GM12878 (cell line): ENCODE measurements around the gene PCSK5. TPM values are rescaled to one million over a fixed set of nuclear protein-coding genes. Genes with fewer than 3 reads are reported as not detected.

Experiments
- ATAC-seq: fragments of 200-7000 bp; cut with Tn5 transposase; 3 replicates; pipeline ENCODE4 v1.9.1; 2020; ENCODE audit warnings: mild to moderate bottlenecking, moderate library complexity
- BruUV-seq: library from RNA; stranded (reverse); fragments of 400-500 nt; replicated peaks from 2 replicates; lab custom pipeline; 2021; lab: Mats Ljungman, UMichigan
- CTCF ChIA-PET: fragments of 300-600 bp; sonication (Branson Sonifier 250); formaldehyde crosslinking; extraction: SDS; loops from one replicate; lab custom pipeline; 2021; ENCODE audit warnings: inconsistent platforms; lab: Yijun Ruan, JAX
- POLR2A ChIA-PET: fragments of 350-600 bp; formaldehyde crosslinking; extraction: SDS; loops from one replicate; lab custom pipeline; 2021; ENCODE audit warnings: inconsistent platforms; lab: Charles Lee
- RAD21 ChIA-PET: fragments of 300-600 bp; sonication (Branson Sonifier 250); formaldehyde crosslinking; loops from one replicate; lab custom pipeline; 2023; ENCODE audit warnings: antibody characterized with exemption; ENCODE audit not compliant: unreplicated experiment; lab: Charles Lee
- SMC1A ChIA-PET: fragments of 300-600 bp; sonication (Branson Sonifier 250); formaldehyde crosslinking; loops from one replicate; lab custom pipeline; 2023; ENCODE audit not compliant: unreplicated experiment, uncharacterized antibody; lab: Charles Lee
- DNase-seq: peaks from one replicate; pipeline ENCODE4 v3.0.0-alpha.2; 2011; ENCODE audit warnings: low read depth, low spot score
- FAIRE-seq: peaks from 3 replicates; lab custom pipeline; 2011; peaks lifted over from hg19 to GRCh38; lab: Jason Lieb, UNC
- H2AFZ ChIP-seq: 2 replicates; pipeline ENCODE4 v1.6.0; 2011; ENCODE audit warnings: low read depth, low read length, control low read depth; ENCODE audit not compliant: control insufficient read depth
- H3K27ac ChIP-seq: 2 replicates; pipeline ENCODE4 v1.5.1; 2011; ENCODE audit warnings: control low read depth; ENCODE audit not compliant: control insufficient read depth, insufficient read depth
- H3K27me3 ChIP-seq, 2 experiments: replicated peaks in 1 of 2; 2 replicates each; pipeline versions ENCODE4 v1.6.0 to v1.6.1; 2011; ENCODE audit warnings: low read length in 1 of 2; ENCODE audit not compliant: control insufficient read depth in 2 of 2, insufficient read depth in 2 of 2
- H3K36me3 ChIP-seq, 2 experiments: 2 replicates each; pipeline ENCODE4 v1.5.1; 2011; ENCODE audit warnings: low read length in 1 of 2; ENCODE audit not compliant: control insufficient read depth in 2 of 2, insufficient read depth in 2 of 2
- H3K4me1 ChIP-seq: 2 replicates; pipeline ENCODE4 v1.6.1; 2011; ENCODE audit warnings: mild to moderate bottlenecking, low read length, moderate library complexity, mixed read lengths; ENCODE audit not compliant: control insufficient read depth, insufficient read depth
- H3K4me2 ChIP-seq: 2 replicates; pipeline ENCODE4 v1.6.0; 2011; ENCODE audit warnings: control low read depth; ENCODE audit not compliant: control insufficient read depth, insufficient read depth
- H3K4me3 ChIP-seq: fragments of 200-600 bp; sonication (generic); 2 replicates; pipeline ENCODE4 v1.5.1; 2016
- H3K79me2 ChIP-seq: 2 replicates; pipeline ENCODE4 v1.6.0; 2011; ENCODE audit warnings: low read length; ENCODE audit not compliant: control insufficient read depth, insufficient read depth
- H3K9ac ChIP-seq: 2 replicates; pipeline ENCODE4 v1.8.0; 2011; ENCODE audit warnings: low read length, control low read depth, mixed read lengths; ENCODE audit not compliant: control insufficient read depth, insufficient read depth
- H3K9me3 ChIP-seq: replicated peaks from 3 replicates; pipeline ENCODE4 v1.5.1; 2011; ENCODE audit warnings: mild to moderate bottlenecking, low read length; ENCODE audit not compliant: control insufficient read depth, insufficient read depth
- H4K20me1 ChIP-seq: 2 replicates; pipeline ENCODE4 v1.6.0; 2011; ENCODE audit not compliant: control insufficient read depth, insufficient read depth
- BHLHE40 ChIP-seq, 2 experiments: fragments of 450-650 bp in 1 of 2; IDR thresholded peaks; 2 replicates each; pipeline ENCODE4 v1.6.1; 2011 to 2017; ENCODE audit warnings: low read depth in 2 of 2, borderline replicate concordance in 1 of 2, improper control_type of control experiment in 1 of 2, low read length in 1 of 2, mild to moderate bottlenecking in 1 of 2
- FOXM1 ChIP-seq: IDR thresholded peaks from 2 replicates; pipeline ENCODE4 v1.6.1; 2012; ENCODE audit warnings: low read depth, mild to moderate bottlenecking, inconsistent platforms, low read length, moderate library complexity
- GATAD2B ChIP-seq: fragments of 450-650 bp; conservative IDR thresholded peaks from 2 replicates; pipeline ENCODE4 v1.6.1; 2017; ENCODE audit warnings: low read depth, mild to moderate bottlenecking, moderate library complexity
- KLF5 ChIP-seq: fragments of 450-650 bp; IDR thresholded peaks from 2 replicates; pipeline ENCODE4 v1.6.1; 2014; ENCODE audit warnings: mild to moderate bottlenecking; ENCODE audit not compliant: partially characterized antibody
- NKRF ChIP-seq: fragments of 450-650 bp; conservative IDR thresholded peaks from 2 replicates; pipeline ENCODE4 v1.6.1; 2017; ENCODE audit warnings: mild to moderate bottlenecking, moderate library complexity
- RAD21 ChIP-seq: IDR thresholded peaks from 2 replicates; pipeline ENCODE4 v1.6.1; 2011; ENCODE audit warnings: mild to moderate bottlenecking, low read depth, low read length, moderate library complexity; ENCODE audit not compliant: insufficient read depth
- SIX5 ChIP-seq: IDR thresholded peaks from 2 replicates; pipeline ENCODE4 v1.6.1; 2011; ENCODE audit warnings: mild to moderate bottlenecking, low read depth, low read length, moderate library complexity; ENCODE audit not compliant: severe bottlenecking
- STAT1 ChIP-seq: fragments of 450-650 bp; conservative IDR thresholded peaks from 2 replicates; pipeline ENCODE4 v1.6.1; 2014; ENCODE audit warnings: antibody characterized with exemption, mild to moderate bottlenecking
- ZBTB4 ChIP-seq: fragments of 450-650 bp; formaldehyde crosslinking; IDR thresholded peaks from 2 replicates; pipeline ENCODE4 v1.4.0; 2022; ENCODE audit warnings: mild to moderate bottlenecking, moderate library complexity
- ZNF384 ChIP-seq: IDR thresholded peaks from 2 replicates; pipeline ENCODE4 v1.6.1; 2012; ENCODE audit warnings: low read depth, mild to moderate bottlenecking, low read length, improper control_type of control experiment, borderline replicate concordance
- WGBS: methylation state at CpG from one replicate; pipeline ENCODE4 v1.1.6; 2016; ENCODE audit warnings: low lambda C conversion rate; ENCODE audit not compliant: insufficient replicate concordance, insufficient coverage; ENCODE audit errors: missing lambda C conversion rate; 5-methylcytosine and 5-hydroxymethylcytosine counted together
- in situ Hi-C: fragments of 300-500 bp; cut with MboI; formaldehyde crosslinking; loops from 9 replicates; pipeline ENCODE4 v1.14.3; 2018; ENCODE audit warnings: mixed read lengths
- intact Hi-C: fragments of 100-400 bp; cut with micrococcal nuclease; formaldehyde crosslinking; loops from one replicate; pipeline ENCODE4 v1.14.2; 2022; ENCODE audit not compliant: unreplicated experiment
- polyA plus RNA-seq, 11 experiments: library from polyadenylated mRNA; depleted of rRNA in 4 of 11; unstranded in 6 of 11; stranded (reverse) in 5 of 11; fragments of >200 nt; fragmentation: Nextera tagmentation in 4 of 11; fragmentation: Illumina TruSeq in 1 of 11; extraction: Ambion mirVana in 4 of 11; extraction: Trizol in 1 of 11; gene quantifications; 1 replicate in 1 of 11; 2 replicates in 10 of 11; pipeline versions ENCODE4 v1.2.1 to v1.2.3, GENCODE V29; 2011 to 2016; ENCODE audit warnings: inconsistent platforms in 2 of 11, missing spikeins in 2 of 11, low read depth in 1 of 11
- total RNA-seq, 4 experiments: library from RNA; depleted of rRNA in 3 of 4; stranded (reverse); fragments of >200 nt in 3 of 4; fragmentation: Illumina TruSeq in 1 of 4; extraction: Trizol in 1 of 4; gene quantifications; 2 replicates each; pipeline versions ENCODE4 v1.2.1 to v1.2.3, GENCODE V29; 2013 to 2021
- TF ChIP-seq, protein P1 (sequence below): fragments of 450-650 bp; IDR thresholded peaks from 2 replicates; pipeline ENCODE4 v1.6.1; 2017; ENCODE audit warnings: mild to moderate bottlenecking
- TF ChIP-seq, protein P2 (sequence below): IDR thresholded peaks from 2 replicates; pipeline ENCODE4 v1.6.1; 2011; ENCODE audit warnings: borderline replicate concordance, low read depth, mild to moderate bottlenecking, moderate library complexity, low read length; ENCODE audit not compliant: insufficient read depth, poor library complexity, severe bottlenecking
- TF ChIP-seq, protein P3 (sequence below): IDR thresholded peaks from 2 replicates; pipeline ENCODE4 v1.6.1; 2012; ENCODE audit warnings: low read length, inconsistent platforms

The PCSK5 gene
- total and polyA plus RNA-seq, 10 of the 15 experiments (the other 5 are each of a cell fraction or from before 2014, with no cell fraction given): 0.01 to 0.13 (median 0.04) TPM; not detected in 3

GRCh38 chr9:75906531-75906930 is 16.1 kb downstream of the PCSK5 start:
- Histone ChIP-seq H3K79me2 (no peaks in the 10 kb centered on the region), H3K36me3 (no peaks in the 10 kb centered on the region), H3K4me1 (no peaks in the 10 kb centered on the region), H3K9me3 (no peaks in the 10 kb centered on the region), H3K27ac (no peak overlapping the region), H3K4me2 (no peak overlapping the region), H3K27me3 (no peaks in the 10 kb centered on the region), H3K4me3 (no peak overlapping the region), H2AFZ (no peak overlapping the region), H4K20me1 (no peaks in the 10 kb centered on the region), H3K9ac (no peak overlapping the region)
- in situ Hi-C loops: no loop called here
- RAD21 ChIA-PET: no interaction called here
- no peak for DNase-seq
- no peak for FAIRE-seq
- POLR2A ChIA-PET: no interaction called here
- CTCF ChIA-PET: no interaction called here
- BruUV-seq: no TSS peak
- ATAC-seq: no peak
- SMC1A ChIA-PET: no interaction called here
- 82% methylated on average over 1 of the region's 1 CpG for WGBS
- intact Hi-C loops: no loop called here
- no peak for TF ChIP-seq ZNF384
- TF ChIP-seq KLF5: no peak
- TF ChIP-seq, protein P1, sequence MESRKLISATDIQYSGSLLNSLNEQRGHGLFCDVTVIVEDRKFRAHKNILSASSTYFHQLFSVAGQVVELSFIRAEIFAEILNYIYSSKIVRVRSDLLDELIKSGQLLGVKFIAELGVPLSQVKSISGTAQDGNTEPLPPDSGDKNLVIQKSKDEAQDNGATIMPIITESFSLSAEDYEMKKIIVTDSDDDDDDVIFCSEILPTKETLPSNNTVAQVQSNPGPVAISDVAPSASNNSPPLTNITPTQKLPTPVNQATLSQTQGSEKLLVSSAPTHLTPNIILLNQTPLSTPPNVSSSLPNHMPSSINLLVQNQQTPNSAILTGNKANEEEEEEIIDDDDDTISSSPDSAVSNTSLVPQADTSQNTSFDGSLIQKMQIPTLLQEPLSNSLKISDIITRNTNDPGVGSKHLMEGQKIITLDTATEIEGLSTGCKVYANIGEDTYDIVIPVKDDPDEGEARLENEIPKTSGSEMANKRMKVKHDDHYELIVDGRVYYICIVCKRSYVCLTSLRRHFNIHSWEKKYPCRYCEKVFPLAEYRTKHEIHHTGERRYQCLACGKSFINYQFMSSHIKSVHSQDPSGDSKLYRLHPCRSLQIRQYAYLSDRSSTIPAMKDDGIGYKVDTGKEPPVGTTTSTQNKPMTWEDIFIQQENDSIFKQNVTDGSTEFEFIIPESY: no peak
- TF ChIP-seq GATAD2B: no peak
- no peak for TF ChIP-seq BHLHE40 (IDR thresholded peaks at IDR 0.05; ENCODE audit: borderline replicate concordance in 1 of 2, low read depth in 2 of 2, low read length in 1 of 2)
- no peak for TF ChIP-seq STAT1
- TF ChIP-seq SIX5: no peak
- TF ChIP-seq FOXM1: no peak
- TF ChIP-seq, protein P2, sequence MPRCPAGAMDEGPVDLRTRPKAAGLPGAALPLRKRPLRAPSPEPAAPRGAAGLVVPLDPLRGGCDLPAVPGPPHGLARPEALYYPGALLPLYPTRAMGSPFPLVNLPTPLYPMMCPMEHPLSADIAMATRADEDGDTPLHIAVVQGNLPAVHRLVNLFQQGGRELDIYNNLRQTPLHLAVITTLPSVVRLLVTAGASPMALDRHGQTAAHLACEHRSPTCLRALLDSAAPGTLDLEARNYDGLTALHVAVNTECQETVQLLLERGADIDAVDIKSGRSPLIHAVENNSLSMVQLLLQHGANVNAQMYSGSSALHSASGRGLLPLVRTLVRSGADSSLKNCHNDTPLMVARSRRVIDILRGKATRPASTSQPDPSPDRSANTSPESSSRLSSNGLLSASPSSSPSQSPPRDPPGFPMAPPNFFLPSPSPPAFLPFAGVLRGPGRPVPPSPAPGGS: no peak
- TF ChIP-seq RAD21: no peak
- TF ChIP-seq ZBTB4 (CRISPR knock-in tag): no peak
- TF ChIP-seq, protein P3, sequence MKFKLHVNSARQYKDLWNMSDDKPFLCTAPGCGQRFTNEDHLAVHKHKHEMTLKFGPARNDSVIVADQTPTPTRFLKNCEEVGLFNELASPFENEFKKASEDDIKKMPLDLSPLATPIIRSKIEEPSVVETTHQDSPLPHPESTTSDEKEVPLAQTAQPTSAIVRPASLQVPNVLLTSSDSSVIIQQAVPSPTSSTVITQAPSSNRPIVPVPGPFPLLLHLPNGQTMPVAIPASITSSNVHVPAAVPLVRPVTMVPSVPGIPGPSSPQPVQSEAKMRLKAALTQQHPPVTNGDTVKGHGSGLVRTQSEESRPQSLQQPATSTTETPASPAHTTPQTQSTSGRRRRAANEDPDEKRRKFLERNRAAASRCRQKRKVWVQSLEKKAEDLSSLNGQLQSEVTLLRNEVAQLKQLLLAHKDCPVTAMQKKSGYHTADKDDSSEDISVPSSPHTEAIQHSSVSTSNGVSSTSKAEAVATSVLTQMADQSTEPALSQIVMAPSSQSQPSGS: no peak
- TF ChIP-seq NKRF: no peak
